ENCODE measurements around the gene RIC3.
"Not testable (repeated sequence)": the region's sequence is repeated elsewhere in the genome, so short reads cannot be mapped to it uniquely, and the experiment has no call there.

Gene RIC3

GRCh38 chr11:8192016-8192895 lies 23.4 kb upstream of the RIC3 start:
- no peak for DNase-seq (ENCODE audit: low read depth in 2 of 2, low spot score in 1 of 2)

- DNase-seq (ENCODE audit: low read depth in 2 of 2, low spot score in 1 of 2) = no peak
These were observed 21.6 kb upstream of the RIC3 start for GRCh38 chr11:8190431-8190830.

GRCh38 chr11:8186429-8186828 lies 17.6 kb upstream of the RIC3 start:
- DNase-seq (ENCODE audit: low read depth in 2 of 2, low spot score in 1 of 2) = no peak

- DNase-seq (ENCODE audit: low read depth in 2 of 2, low spot score in 1 of 2) = no peak
These were observed 14.3 kb upstream of the RIC3 start for GRCh38 chr11:8183111-8183510.

GRCh38 chr11:8180469-8180868 lies 11.6 kb upstream of the RIC3 start:
- no peak for DNase-seq (ENCODE audit: low read depth in 2 of 2, low spot score in 1 of 2)

- DNase-seq (ENCODE audit: low read depth in 2 of 2, low spot score in 1 of 2) = no peak
These were observed 9.5 kb upstream of the RIC3 start for GRCh38 chr11:8178297-8178696.

GRCh38 chr11:8177136-8177535 lies 8.3 kb upstream of the RIC3 start:
- DNase-seq (ENCODE audit: low read depth in 2 of 2, low spot score in 1 of 2) = no peak

GRCh38 chr11:8167796-8168195 lies 1.0 kb downstream of the RIC3 start:
- DNase-seq (ENCODE audit: low read depth in 2 of 2, low spot score in 1 of 2) = no peak

- DNase-seq (ENCODE audit: low read depth in 2 of 2, low spot score in 1 of 2) = no peak
These were observed 4.1 kb downstream of the RIC3 start for GRCh38 chr11:8164746-8165145.

- not testable (repeated sequence) for DNase-seq (ENCODE audit: low read depth in 2 of 2, low spot score in 1 of 2)
These were observed 7.1 kb downstream of the RIC3 start for GRCh38 chr11:8161627-8162304.

- DNase-seq (ENCODE audit: low read depth in 2 of 2, low spot score in 1 of 2) = no peak
These were observed 11.9 kb downstream of the RIC3 start for GRCh38 chr11:8156877-8157276.

- no peak for DNase-seq (ENCODE audit: low read depth in 2 of 2, low spot score in 1 of 2)
These were observed 19.1 kb downstream of the RIC3 start for GRCh38 chr11:8149726-8150125.

- DNase-seq (ENCODE audit: low read depth in 2 of 2, low spot score in 1 of 2) = no peak
These were observed 30.3 kb downstream of the RIC3 start for GRCh38 chr11:8138526-8138925.

GRCh38 chr11:8127447-8127846 lies 41.4 kb downstream of the RIC3 start:
- DNase-seq (ENCODE audit: low read depth in 2 of 2, low spot score in 1 of 2) = no peak

GRCh38 chr11:8126649-8127289 lies 42.1 kb downstream of the RIC3 start:
- DNase-seq (ENCODE audit: low read depth in 2 of 2, low spot score in 1 of 2) = no peak

- DNase-seq (ENCODE audit: low read depth in 2 of 2, low spot score in 1 of 2) = no peak
These were observed 46.6 kb downstream of the RIC3 start for GRCh38 chr11:8122173-8122764.

- DNase-seq (ENCODE audit: low read depth in 2 of 2, low spot score in 1 of 2) = no peak
These were observed 57.2 kb downstream of the RIC3 start for GRCh38 chr11:8111636-8112035.

GRCh38 chr11:8110396-8110795 lies 58.4 kb downstream of the RIC3 start:
- no peak for DNase-seq (ENCODE audit: low read depth in 2 of 2, low spot score in 1 of 2)

GRCh38 chr11:8109675-8110074 lies 59.1 kb downstream of the RIC3 start:
- DNase-seq (ENCODE audit: low read depth in 2 of 2, low spot score in 1 of 2) = no peak

- DNase-seq (ENCODE audit: low read depth in 2 of 2, low spot score in 1 of 2) = no peak
These were observed 60.4 kb downstream of the RIC3 start for GRCh38 chr11:8108421-8108820.

- DNase-seq (ENCODE audit: low read depth in 2 of 2, low spot score in 1 of 2) = no peak
These were observed 61.2 kb downstream of the RIC3 start for GRCh38 chr11:8107642-8108041.

- DNase-seq (ENCODE audit: low read depth in 2 of 2, low spot score in 1 of 2) = no peak
These were observed 62.1 kb downstream of the RIC3 start for GRCh38 chr11:8106679-8107078.
